Right ventricle myocardium superior (tissue), 1 donor: Measurements from ENCODE around the gene AQP3. TPM values are rescaled to one million over a fixed set of nuclear protein-coding genes. Genes with fewer than 3 reads are reported as not detected.
"Not testable (repeated sequence)": the region's sequence is repeated elsewhere in the genome, so short reads cannot be mapped to it uniquely, and the experiment has no call there.

Experiments
- ATAC-seq: fragments of 200-7000 bp; cut with Tn5 transposase; one replicate; pipeline ENCODE4 v1.9.1; 2020; ENCODE audit warnings: mild to moderate bottlenecking; ENCODE audit not compliant: poor library complexity
- DNase-seq: peaks from one replicate; pipeline ENCODE4 v3.0.0-alpha.2; 2020
- intact Hi-C: fragments of 100-400 bp; cut with DNase I; formaldehyde crosslinking; loops from one replicate; pipeline ENCODE4 v1.11.2; 2022
- long read RNA-seq: library from polyadenylated mRNA; unstranded; transcript quantifications from one replicate; pipeline ENCODE4 v2.0.0, GENCODE V29; 2021
- total RNA-seq: library from RNA; stranded (reverse); fragmentation: NEBNext Ultra II Directional; extraction: Animal tissue kit (Norgen Biotek cat#: 25700); gene quantifications from one replicate; pipeline ENCODE4 v1.2.1, GENCODE V29; 2021
- donor health status: DM: no; HTN: yes; CAD: no; lungs with severe emphysema.

AQP3 gene
- 16.3 TPM for total RNA-seq
- long read RNA-seq, transcript AQP3-201 (6 exons, 1,871 nt) = major isoform, 28 of 34 reads
- long read RNA-seq, partial matches to known transcripts = 1 of 34 reads
- long read RNA-seq, other reads (novel, unspliced or antisense) = 3 of 34 reads

- ATAC-seq (peak; percentile 93), DNase-seq (peak; percentile 81)
- intact Hi-C loops = no loop called here
These were observed at the start of gene AQP3 for GRCh38 chr9:33446946-33447798. Gene AQP3, minus strand, starts transcription at chr9:33447593. Its CDS starts 63 bp downstream, at chr9:33447530.

- intact Hi-C loops, DNase-seq, ATAC-seq: not testable (repeated sequence)
These were observed 46.4 kb upstream of the AQP3 start for GRCh38 chr9:33493819-33494218.

GRCh38 chr9:33489066-33489465 lies 41.7 kb upstream of the AQP3 start:
- intact Hi-C loops = no loop called here
- no peak for DNase-seq
- ATAC-seq = no peak

GRCh38 chr9:33485312-33485711 lies 37.9 kb upstream of the AQP3 start:
- DNase-seq, ATAC-seq, intact Hi-C loops: not testable (repeated sequence)

- no peak for ATAC-seq
- DNase-seq = no peak
- intact Hi-C loops = no loop called here
These were observed 33.6 kb upstream of the AQP3 start for GRCh38 chr9:33480976-33481375.

GRCh38 chr9:33480106-33480505 lies 32.7 kb upstream of the AQP3 start:
- no peak for DNase-seq
- intact Hi-C loops = no loop called here
- ATAC-seq = no peak

GRCh38 chr9:33476503-33476902 lies 29.1 kb upstream of the AQP3 start:
- DNase-seq = no peak
- intact Hi-C loops = no loop called here
- no peak for ATAC-seq

- DNase-seq (no peak), ATAC-seq (no peak)
- intact Hi-C loops = no loop called here
These were observed 28.0 kb upstream of the AQP3 start for GRCh38 chr9:33475357-33475756.

GRCh38 chr9:33473643-33474352 lies 26.4 kb upstream of the AQP3 start, which contains the start of gene NOL6:
Gene NOL6, minus strand, starts transcription at chr9:33473924. Its CDS starts 82 bp downstream, at chr9:33473842.
- ATAC-seq (peak; percentile 100), DNase-seq (peak; percentile 98)
- intact Hi-C loops = no loop called here

GRCh38 chr9:33472881-33473615 lies 25.7 kb upstream of the AQP3 start:
- DNase-seq = no peak
- no peak for ATAC-seq
- intact Hi-C loops = no loop called here

GRCh38 chr9:33472171-33472880 lies 24.9 kb upstream of the AQP3 start:
- intact Hi-C loops = no loop called here
- ATAC-seq = no peak
- no peak for DNase-seq

- intact Hi-C loops = no loop called here
- no peak for ATAC-seq
- DNase-seq = no peak
These were observed 24.0 kb upstream of the AQP3 start for GRCh38 chr9:33471361-33471760.

GRCh38 chr9:33469891-33470290 lies 22.5 kb upstream of the AQP3 start:
- DNase-seq (no peak), ATAC-seq (no peak)
- intact Hi-C loops = loop anchor here (10.0 kb wide), 2 partner anchors 95 to 185 kb away; no protein-coding TSS in a partner anchor

GRCh38 chr9:33468797-33469621 lies 21.6 kb upstream of the AQP3 start:
- DNase-seq (peak; percentile 33), ATAC-seq (no peak)
- intact Hi-C loops = loop anchor here (10.0 kb wide), 2 partner anchors 94 to 184 kb away; no protein-coding TSS in a partner anchor

GRCh38 chr9:33468215-33468730 lies 20.9 kb upstream of the AQP3 start:
- intact Hi-C loops = loop anchor here (10.0 kb wide), 2 partner anchors 93 to 183 kb away; no protein-coding TSS in a partner anchor
- ATAC-seq (no peak), DNase-seq (peak; percentile 15)

GRCh38 chr9:33467526-33467925 lies 20.1 kb upstream of the AQP3 start:
- peak; percentile 6 for DNase-seq
- intact Hi-C loops = loop anchor here (10.0 kb wide), 2 partner anchors 93 to 183 kb away; no protein-coding TSS in a partner anchor
- ATAC-seq = no peak
